KMS-11 (cell line): ENCODE data around the gene PEMT.

Experiments
- H2AFZ ChIP-seq: fragments of 200-600 bp; sonication (generic); 2 replicates; pipeline ENCODE4 v1.6.1; 2016; ENCODE audit warnings: antibody characterized with exemption, mixed run types, low read depth
- H3K27ac ChIP-seq: fragments of 200-600 bp; sonication (generic); 2 replicates; pipeline ENCODE4 v1.6.1; 2016; ENCODE audit warnings: mild to moderate bottlenecking, mixed run types
- H3K27me3 ChIP-seq: fragments of 200-600 bp; sonication (generic); 2 replicates; pipeline ENCODE4 v1.6.1; 2017; ENCODE audit warnings: mild to moderate bottlenecking, low read depth, mixed run types, moderate library complexity; ENCODE audit not compliant: insufficient read depth
- H3K36me3 ChIP-seq: fragments of 200-600 bp; sonication (generic); 2 replicates; pipeline ENCODE4 v1.6.1; 2017; ENCODE audit warnings: mild to moderate bottlenecking, mixed run types; ENCODE audit not compliant: insufficient read depth
- H3K4me1 ChIP-seq: fragments of 200-600 bp; sonication (generic); 2 replicates; pipeline ENCODE4 v1.6.1; 2016; ENCODE audit warnings: mild to moderate bottlenecking, low read depth, mixed run types; ENCODE audit not compliant: poor library complexity, severe bottlenecking
- H3K4me2 ChIP-seq: fragments of 200-600 bp; sonication (generic); 2 replicates; pipeline ENCODE4 v1.7.0; 2016; ENCODE audit warnings: mild to moderate bottlenecking, mixed run types
- H3K4me3 ChIP-seq: fragments of 200-600 bp; sonication (generic); IDR thresholded peaks from 2 replicates; pipeline ENCODE4 v1.6.1; 2017; ENCODE audit warnings: low read depth, low read length, mixed read lengths; ENCODE audit not compliant: insufficient read depth
- H3K79me2 ChIP-seq: fragments of 200-600 bp; sonication (generic); 2 replicates; pipeline ENCODE4 v1.6.1; 2016; ENCODE audit warnings: low read depth, mixed run types; ENCODE audit not compliant: insufficient read depth
- H3K9ac ChIP-seq: fragments of 200-600 bp; sonication (generic); 2 replicates; pipeline ENCODE4 v1.6.1; 2016; ENCODE audit warnings: mild to moderate bottlenecking, mixed run types
- H4K20me1 ChIP-seq: fragments of 200-600 bp; sonication (generic); 2 replicates; pipeline ENCODE4 v1.6.1; 2016; ENCODE audit warnings: mild to moderate bottlenecking, mixed run types; ENCODE audit not compliant: insufficient read depth
- CTCF ChIP-seq: fragments of 200-600 bp; sonication (generic); conservative IDR thresholded peaks from 2 replicates; pipeline ENCODE4 v1.6.1; 2017; ENCODE audit warnings: low read depth, mild to moderate bottlenecking, antibody characterized with exemption, low read length, moderate library complexity, mixed read lengths

The PEMT gene

GRCh38 chr17:17502741-17503565 lies 88.6 kb downstream of the PEMT start:
- H2AFZ ChIP-seq, result no peak overlapping the region

GRCh38 chr17:17500999-17501605 lies 90.4 kb downstream of the PEMT start:
- Histone ChIP-seq H3K4me1 (peaks cover 4% of the 10 kb centered on the region), H3K79me2 (no peaks in the 10 kb centered on the region), H3K27me3 (no peaks in the 10 kb centered on the region), H4K20me1 (no peaks in the 10 kb centered on the region), H3K4me3 (no peak overlapping the region), H3K27ac (no peak overlapping the region), H2AFZ (no peak overlapping the region), H3K36me3 (no peaks in the 10 kb centered on the region), H3K4me2 (no peak overlapping the region), H3K9ac (no peak overlapping the region)
- TF ChIP-seq CTCF, result no peak

More at GRCh38 chr17:17502741-17503565, 88.6 kb downstream of the PEMT start:
- no peaks in the 10 kb centered on the region for H4K20me1 ChIP-seq
- no peak overlapping the region for H3K4me3 ChIP-seq
- no peaks in the 10 kb centered on the region for H3K36me3 ChIP-seq
- H3K4me2 ChIP-seq, result no peak overlapping the region
- no peaks in the 10 kb centered on the region for H3K27me3 ChIP-seq
- no peak for TF ChIP-seq CTCF
- H3K27ac ChIP-seq, result no peak overlapping the region
- no peaks in the 10 kb centered on the region for H3K4me1 ChIP-seq
- no peaks in the 10 kb centered on the region for H3K79me2 ChIP-seq
- no peak overlapping the region for H3K9ac ChIP-seq

GRCh38 chr17:17499402-17500145 lies 91.9 kb downstream of the PEMT start:
- Histone ChIP-seq H3K4me1 (peaks cover 4% of the 10 kb centered on the region), H3K36me3 (no peaks in the 10 kb centered on the region), H3K27ac (no peak overlapping the region), H3K4me3 (no peak overlapping the region), H3K9ac (no peak overlapping the region), H3K79me2 (no peaks in the 10 kb centered on the region), H2AFZ (no peak overlapping the region), H4K20me1 (no peaks in the 10 kb centered on the region), H3K4me2 (no peak overlapping the region), H3K27me3 (no peaks in the 10 kb centered on the region)
- TF ChIP-seq CTCF, result no peak

GRCh38 chr17:17498606-17499301 lies 92.8 kb downstream of the PEMT start:
- no peak for TF ChIP-seq CTCF
- no peak overlapping the region for H2AFZ ChIP-seq
- no peaks in the 10 kb centered on the region for H3K36me3 ChIP-seq
- H3K27me3 ChIP-seq, result no peaks in the 10 kb centered on the region
- no peak overlapping the region for H3K9ac ChIP-seq
- H3K27ac ChIP-seq, result no peak overlapping the region
- no peak overlapping the region for H3K4me2 ChIP-seq
- no peaks in the 10 kb centered on the region for H3K79me2 ChIP-seq
- peaks cover 4% of the 10 kb centered on the region for H3K4me1 ChIP-seq
- H3K4me3 ChIP-seq, result no peak overlapping the region
- no peaks in the 10 kb centered on the region for H4K20me1 ChIP-seq
